ENCODE measurements around the gene CCSER1. TPM values are rescaled to one million over a fixed set of nuclear protein-coding genes. Genes with fewer than 3 reads are reported as not detected.

The CCSER1 gene
- total and polyA plus RNA-seq, 2 donors (not counting 1 experiment from before 2014, with no cell fraction given), result under 0.01 TPM; not detected in 1

DNA sequence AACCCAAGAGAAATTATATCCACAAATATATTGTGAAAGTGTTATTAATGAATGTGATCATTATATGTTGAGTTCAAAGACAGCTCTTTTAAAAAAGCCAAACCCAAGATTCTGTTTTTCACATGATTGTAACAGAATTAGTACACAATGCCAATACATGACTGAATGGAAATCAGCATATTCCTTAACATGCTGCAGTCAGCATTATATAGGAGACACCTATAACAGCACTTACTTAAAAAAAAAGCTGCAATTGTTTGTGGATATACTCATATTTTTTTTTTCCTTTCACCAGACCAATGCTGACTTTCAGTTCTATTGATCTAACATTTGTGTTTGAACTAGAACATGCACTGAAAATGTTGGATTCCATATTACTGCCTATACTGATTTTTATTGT lies 165.2 kb downstream of the CCSER1 start:
- no peak overlapping the region for H3K9ac ChIP-seq (ENCODE audit: insufficient read depth, low read length)
- H3K9me3 ChIP-seq (ENCODE audit: control insufficient read depth, insufficient read depth, low read depth, low read length), result no peaks in the 10 kb centered on the region
- DNase-seq (ENCODE audit: low read depth in 2 of 2), result no peak
- TF ChIP-seq, protein P1, sequence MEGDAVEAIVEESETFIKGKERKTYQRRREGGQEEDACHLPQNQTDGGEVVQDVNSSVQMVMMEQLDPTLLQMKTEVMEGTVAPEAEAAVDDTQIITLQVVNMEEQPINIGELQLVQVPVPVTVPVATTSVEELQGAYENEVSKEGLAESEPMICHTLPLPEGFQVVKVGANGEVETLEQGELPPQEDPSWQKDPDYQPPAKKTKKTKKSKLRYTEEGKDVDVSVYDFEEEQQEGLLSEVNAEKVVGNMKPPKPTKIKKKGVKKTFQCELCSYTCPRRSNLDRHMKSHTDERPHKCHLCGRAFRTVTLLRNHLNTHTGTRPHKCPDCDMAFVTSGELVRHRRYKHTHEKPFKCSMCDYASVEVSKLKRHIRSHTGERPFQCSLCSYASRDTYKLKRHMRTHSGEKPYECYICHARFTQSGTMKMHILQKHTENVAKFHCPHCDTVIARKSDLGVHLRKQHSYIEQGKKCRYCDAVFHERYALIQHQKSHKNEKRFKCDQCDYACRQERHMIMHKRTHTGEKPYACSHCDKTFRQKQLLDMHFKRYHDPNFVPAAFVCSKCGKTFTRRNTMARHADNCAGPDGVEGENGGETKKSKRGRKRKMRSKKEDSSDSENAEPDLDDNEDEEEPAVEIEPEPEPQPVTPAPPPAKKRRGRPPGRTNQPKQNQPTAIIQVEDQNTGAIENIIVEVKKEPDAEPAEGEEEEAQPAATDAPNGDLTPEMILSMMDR (conservative IDR thresholded peaks at IDR 0.05 in 1 of 2, IDR thresholded peaks at IDR 0.05 in 1 of 2; ENCODE audit: low read depth in 1 of 2, low read length in 2 of 2), result no peak
- TF ChIP-seq EZH2 (IDR thresholded peaks at IDR 0.05; ENCODE audit: low read length, missing control alignments), result no peak
- no peak overlapping the region for H3K4me3 ChIP-seq (replicated peaks in 1 of 4; ENCODE audit: control extremely low read depth in 1 of 4, insufficient read depth in 1 of 4, low read depth in 3 of 4, low read length in 4 of 4)
- no peaks in the 10 kb centered on the region for H3K27me3 ChIP-seq (ENCODE audit: control insufficient read depth, insufficient read depth, low read length)
- no peak overlapping the region for H3K4me2 ChIP-seq (ENCODE audit: extremely low read depth, insufficient read depth, low read length)
- no peak overlapping the region for H2AFZ ChIP-seq (ENCODE audit: low read length)
- no peaks in the 10 kb centered on the region for H4K20me1 ChIP-seq (ENCODE audit: control insufficient read depth, extremely low read depth, insufficient read depth, low read length)
- no peak overlapping the region for H3K27ac ChIP-seq (ENCODE audit: insufficient read depth, low read length)
- no peaks in the 10 kb centered on the region for H3K36me3 ChIP-seq (ENCODE audit: control insufficient read depth, insufficient read depth, low read length)
- H3K4me1 ChIP-seq (ENCODE audit: control insufficient read depth, extremely low read depth, insufficient read depth, low read length), result no peaks in the 10 kb centered on the region
- no peaks in the 10 kb centered on the region for H3K79me2 ChIP-seq (ENCODE audit: control insufficient read depth, insufficient read depth, low read length)

DNA sequence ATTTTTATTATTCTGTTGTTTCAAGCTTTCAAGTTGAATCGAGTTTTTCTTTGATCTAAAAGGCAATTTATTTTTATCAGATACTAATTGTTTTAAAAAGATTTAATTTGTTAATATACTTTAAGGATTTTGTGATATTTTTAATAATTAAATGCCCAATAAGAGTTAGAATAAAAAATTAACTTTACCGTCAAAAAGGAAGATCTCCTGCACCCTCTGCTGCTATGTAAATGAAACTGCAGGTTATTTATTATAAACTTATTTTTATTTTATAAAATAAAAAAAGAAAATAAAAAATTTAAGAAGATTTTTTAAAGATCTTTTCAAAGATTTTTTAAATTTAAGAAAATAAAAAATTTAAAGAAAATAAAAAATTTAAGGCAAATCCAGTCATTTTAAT lies 166.1 kb downstream of the CCSER1 start:
- Histone ChIP-seq H3K4me3 (replicated peaks in 1 of 4; ENCODE audit: control extremely low read depth in 1 of 4, insufficient read depth in 1 of 4, low read depth in 3 of 4, low read length in 4 of 4) (no peak overlapping the region), H3K27me3 (ENCODE audit: control insufficient read depth, insufficient read depth, low read length) (no peaks in the 10 kb centered on the region), H3K4me1 (ENCODE audit: control insufficient read depth, extremely low read depth, insufficient read depth, low read length) (no peaks in the 10 kb centered on the region), H3K36me3 (ENCODE audit: control insufficient read depth, insufficient read depth, low read length) (no peaks in the 10 kb centered on the region), H2AFZ (ENCODE audit: low read length) (no peak overlapping the region), H3K9me3 (ENCODE audit: control insufficient read depth, insufficient read depth, low read depth, low read length) (no peaks in the 10 kb centered on the region), H3K4me2 (ENCODE audit: extremely low read depth, insufficient read depth, low read length) (no peak overlapping the region), H3K27ac (ENCODE audit: insufficient read depth, low read length) (no peak overlapping the region), H4K20me1 (ENCODE audit: control insufficient read depth, extremely low read depth, insufficient read depth, low read length) (no peaks in the 10 kb centered on the region), H3K9ac (ENCODE audit: insufficient read depth, low read length) (no peak overlapping the region), H3K79me2 (ENCODE audit: control insufficient read depth, insufficient read depth, low read length) (no peaks in the 10 kb centered on the region)
- peak; percentile 2 to 58 for DNase-seq (ENCODE audit: low read depth in 2 of 2)
- TF ChIP-seq EZH2 (IDR thresholded peaks at IDR 0.05; ENCODE audit: low read length, missing control alignments), result no peak
- TF ChIP-seq, protein P1 (conservative IDR thresholded peaks at IDR 0.05 in 1 of 2, IDR thresholded peaks at IDR 0.05 in 1 of 2; ENCODE audit: low read depth in 1 of 2, low read length in 2 of 2), result peak; percentile 11 to 40

DNA sequence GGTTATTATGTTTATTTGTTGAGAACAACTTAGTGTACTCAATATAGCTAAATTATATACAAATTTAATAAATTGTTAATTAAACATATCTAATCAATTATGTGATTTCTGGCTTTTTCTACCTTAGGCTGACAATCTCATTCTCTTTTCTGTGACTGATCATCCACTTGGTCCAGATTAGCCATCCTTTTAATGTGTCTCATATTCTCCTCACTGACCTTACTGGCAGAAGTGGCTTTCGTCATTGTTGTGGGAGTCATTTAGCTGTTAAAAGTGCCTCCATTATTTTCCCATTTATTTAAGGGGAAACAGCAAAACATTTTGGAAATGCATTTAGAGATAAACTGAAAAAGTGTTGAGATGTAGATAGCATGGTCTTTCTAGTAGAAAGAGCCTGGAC lies 172.2 kb downstream of the CCSER1 start:
- no peaks in the 10 kb centered on the region for H3K79me2 ChIP-seq (ENCODE audit: control insufficient read depth, insufficient read depth, low read length)
- H3K4me2 ChIP-seq (ENCODE audit: extremely low read depth, insufficient read depth, low read length), result no peak overlapping the region
- H3K4me3 ChIP-seq (replicated peaks in 1 of 4; ENCODE audit: control extremely low read depth in 1 of 4, insufficient read depth in 1 of 4, low read depth in 3 of 4, low read length in 4 of 4), result no peak overlapping the region
- H3K36me3 ChIP-seq (ENCODE audit: control insufficient read depth, insufficient read depth, low read length), result no peaks in the 10 kb centered on the region
- H3K27me3 ChIP-seq (ENCODE audit: control insufficient read depth, insufficient read depth, low read length), result no peaks in the 10 kb centered on the region
- H3K27ac ChIP-seq (ENCODE audit: insufficient read depth, low read length), result no peak overlapping the region
- TF ChIP-seq EZH2 (IDR thresholded peaks at IDR 0.05; ENCODE audit: low read length, missing control alignments), result no peak
- TF ChIP-seq, protein P1 (conservative IDR thresholded peaks at IDR 0.05 in 1 of 2, IDR thresholded peaks at IDR 0.05 in 1 of 2; ENCODE audit: low read depth in 1 of 2, low read length in 2 of 2), result no peak
- no peaks in the 10 kb centered on the region for H4K20me1 ChIP-seq (ENCODE audit: control insufficient read depth, extremely low read depth, insufficient read depth, low read length)
- no peak for DNase-seq (ENCODE audit: low read depth in 2 of 2)
- H3K9me3 ChIP-seq (ENCODE audit: control insufficient read depth, insufficient read depth, low read depth, low read length), result no peaks in the 10 kb centered on the region
- no peaks in the 10 kb centered on the region for H3K4me1 ChIP-seq (ENCODE audit: control insufficient read depth, extremely low read depth, insufficient read depth, low read length)
- no peak overlapping the region for H2AFZ ChIP-seq (ENCODE audit: low read length)
- H3K9ac ChIP-seq (ENCODE audit: insufficient read depth, low read length), result no peak overlapping the region

All from fibroblast of lung (primary cell).